Osteoblast (primary cell): ENCODE results near the gene ERMP1. TPM values are rescaled to one million over a fixed set of nuclear protein-coding genes. Genes with fewer than 3 reads are reported as not detected.

ENCODE experiments used
- DNase-seq: peaks from one replicate; pipeline ENCODE4 v3.0.0; 2011; ENCODE audit warnings: low spot score, mixed read lengths; ENCODE audit not compliant: insufficient read length; ENCODE audit errors: missing footprints
- H2AFZ ChIP-seq: 2 replicates; pipeline ENCODE4 v1.6.0; 2011; ENCODE audit warnings: mild to moderate bottlenecking, low read length
- H3K27ac ChIP-seq: 2 replicates; pipeline ENCODE4 v1.5.1; 2011; ENCODE audit warnings: mild to moderate bottlenecking, low read depth, low read length, moderate library complexity
- H3K27me3 ChIP-seq: 2 replicates; pipeline ENCODE4 v1.6.0; 2012; ENCODE audit warnings: mild to moderate bottlenecking, control low read depth, inconsistent platforms, low read length, moderate library complexity; ENCODE audit not compliant: insufficient read depth
- H3K36me3 ChIP-seq: 2 replicates; pipeline ENCODE4 v1.5.1; 2011; ENCODE audit warnings: mild to moderate bottlenecking, low read length, control low read depth, moderate library complexity; ENCODE audit not compliant: insufficient read depth
- H3K4me1 ChIP-seq: 2 replicates; pipeline ENCODE4 v1.5.1; 2011; ENCODE audit warnings: mild to moderate bottlenecking, low read length, control low read depth, moderate library complexity; ENCODE audit not compliant: insufficient read depth
- H3K4me2 ChIP-seq: 2 replicates; pipeline ENCODE4 v1.6.0; 2011; ENCODE audit warnings: mild to moderate bottlenecking, low read length; ENCODE audit not compliant: insufficient read depth
- H3K4me3 ChIP-seq: fragments of 200-600 bp; sonication (generic); 3 replicates; pipeline ENCODE4 v1.5.1; 2012; ENCODE audit warnings: mild to moderate bottlenecking, low read length, inconsistent platforms; ENCODE audit not compliant: insufficient read depth
- H3K79me2 ChIP-seq: 2 replicates; pipeline ENCODE4 v1.6.0; 2012; ENCODE audit warnings: mild to moderate bottlenecking, low read length, control low read depth, inconsistent platforms; ENCODE audit not compliant: insufficient read depth
- H3K9me3 ChIP-seq: 2 replicates; pipeline ENCODE4 v1.5.1; 2011; ENCODE audit warnings: low read depth, low read length, control low read depth
- H4K20me1 ChIP-seq: 2 replicates; pipeline ENCODE4 v1.6.0; 2012; ENCODE audit warnings: mild to moderate bottlenecking, low read length, control low read depth; ENCODE audit not compliant: insufficient read depth
- total RNA-seq: library from RNA; depleted of rRNA; stranded (reverse); fragments of >200 nt; gene quantifications from 2 replicates; pipeline ENCODE4 v1.2.3, GENCODE V29; 2012
- TF ChIP-seq, protein P1 (sequence below): IDR thresholded peaks from 2 replicates; pipeline ENCODE4 v1.5.1; 2011; ENCODE audit warnings: mild to moderate bottlenecking, low read depth, low read length, moderate library complexity; ENCODE audit errors: extremely low read depth

Gene ERMP1
- total RNA-seq, 1 donor: 6.5 TPM

DNA sequence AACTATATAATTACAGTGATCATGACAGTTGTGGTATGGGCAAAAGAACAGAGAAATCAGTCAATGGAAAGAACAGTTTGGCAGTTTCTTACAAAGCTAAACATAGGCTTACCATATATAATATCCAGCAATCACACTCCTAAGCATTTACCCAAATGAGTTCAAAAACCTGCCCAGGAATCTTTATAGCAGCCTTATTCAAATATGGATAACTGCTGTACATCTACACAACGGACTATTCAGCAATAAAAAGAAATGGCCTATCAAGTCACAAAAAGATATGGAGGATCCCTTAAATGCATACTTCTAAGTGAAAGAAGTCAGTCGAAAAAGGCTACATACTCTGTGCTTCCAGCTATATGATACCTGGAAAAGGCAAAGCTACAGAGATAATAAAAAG, 36.6 kb downstream of the ERMP1 start:
- no peaks in the 10 kb centered on the region for H3K27me3 ChIP-seq
- peaks cover 7% of the 10 kb centered on the region for H3K4me1 ChIP-seq
- no peak overlapping the region for H2AFZ ChIP-seq
- no peaks in the 10 kb centered on the region for H3K36me3 ChIP-seq
- DNase-seq: no peak
- no peak overlapping the region for H3K4me2 ChIP-seq
- no peaks in the 10 kb centered on the region for H4K20me1 ChIP-seq
- no peak overlapping the region for H3K4me3 ChIP-seq
- H3K27ac ChIP-seq: no peak overlapping the region
- TF ChIP-seq, protein P1, sequence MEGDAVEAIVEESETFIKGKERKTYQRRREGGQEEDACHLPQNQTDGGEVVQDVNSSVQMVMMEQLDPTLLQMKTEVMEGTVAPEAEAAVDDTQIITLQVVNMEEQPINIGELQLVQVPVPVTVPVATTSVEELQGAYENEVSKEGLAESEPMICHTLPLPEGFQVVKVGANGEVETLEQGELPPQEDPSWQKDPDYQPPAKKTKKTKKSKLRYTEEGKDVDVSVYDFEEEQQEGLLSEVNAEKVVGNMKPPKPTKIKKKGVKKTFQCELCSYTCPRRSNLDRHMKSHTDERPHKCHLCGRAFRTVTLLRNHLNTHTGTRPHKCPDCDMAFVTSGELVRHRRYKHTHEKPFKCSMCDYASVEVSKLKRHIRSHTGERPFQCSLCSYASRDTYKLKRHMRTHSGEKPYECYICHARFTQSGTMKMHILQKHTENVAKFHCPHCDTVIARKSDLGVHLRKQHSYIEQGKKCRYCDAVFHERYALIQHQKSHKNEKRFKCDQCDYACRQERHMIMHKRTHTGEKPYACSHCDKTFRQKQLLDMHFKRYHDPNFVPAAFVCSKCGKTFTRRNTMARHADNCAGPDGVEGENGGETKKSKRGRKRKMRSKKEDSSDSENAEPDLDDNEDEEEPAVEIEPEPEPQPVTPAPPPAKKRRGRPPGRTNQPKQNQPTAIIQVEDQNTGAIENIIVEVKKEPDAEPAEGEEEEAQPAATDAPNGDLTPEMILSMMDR: no peak
- H3K79me2 ChIP-seq: no peaks in the 10 kb centered on the region
- no peaks in the 10 kb centered on the region for H3K9me3 ChIP-seq

DNA sequence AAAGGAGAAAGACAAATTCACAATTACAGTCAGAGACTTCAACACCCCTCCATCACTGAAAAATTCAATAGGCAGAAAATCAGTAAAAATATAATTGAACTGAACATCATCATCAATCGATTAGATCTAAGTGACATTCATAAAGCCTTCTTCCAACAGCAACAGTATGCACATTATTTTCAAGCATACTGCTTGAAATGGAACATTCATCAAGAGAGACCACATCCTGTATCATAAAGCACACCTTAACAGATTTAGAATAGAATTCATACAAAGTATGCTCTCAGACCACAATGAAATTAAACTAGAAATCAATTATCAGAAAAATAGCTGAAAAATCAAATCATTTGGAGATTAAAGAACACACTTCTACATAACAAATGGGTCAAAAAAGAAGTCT, 39.1 kb downstream of the ERMP1 start:
- Histone ChIP-seq H3K9me3 (no peaks in the 10 kb centered on the region), H3K27me3 (no peaks in the 10 kb centered on the region), H4K20me1 (no peaks in the 10 kb centered on the region), H2AFZ (no peak overlapping the region), H3K4me1 (no peaks in the 10 kb centered on the region), H3K27ac (no peak overlapping the region), H3K4me2 (no peak overlapping the region), H3K79me2 (no peaks in the 10 kb centered on the region), H3K4me3 (no peak overlapping the region), H3K36me3 (no peaks in the 10 kb centered on the region)
- TF ChIP-seq, protein P1: no peak
- no peak for DNase-seq

DNA sequence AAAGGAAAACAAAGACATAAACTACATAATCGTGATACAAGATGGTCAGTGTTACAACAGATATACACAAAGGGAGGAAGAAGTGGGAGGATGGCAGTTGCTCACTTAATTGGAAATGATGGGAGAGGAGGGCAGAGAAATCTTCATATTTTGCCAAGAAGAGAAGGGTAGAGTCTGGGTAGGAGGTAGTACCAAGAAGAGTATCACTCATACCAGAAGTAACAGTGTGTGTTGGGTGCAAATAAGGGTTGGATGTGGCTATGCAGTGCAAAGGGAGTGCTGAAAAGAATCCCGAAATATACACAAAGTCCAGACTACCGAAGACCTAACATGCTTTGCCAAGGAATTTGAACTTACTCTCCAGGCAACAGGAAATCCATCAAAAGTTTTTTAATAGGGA, 41.0 kb downstream of the ERMP1 start:
- H4K20me1 ChIP-seq: no peaks in the 10 kb centered on the region
- no peaks in the 10 kb centered on the region for H3K27me3 ChIP-seq
- no peaks in the 10 kb centered on the region for H3K79me2 ChIP-seq
- no peaks in the 10 kb centered on the region for H3K4me1 ChIP-seq
- DNase-seq: no peak
- TF ChIP-seq, protein P1: no peak
- H2AFZ ChIP-seq: no peak overlapping the region
- no peak overlapping the region for H3K27ac ChIP-seq
- no peaks in the 10 kb centered on the region for H3K9me3 ChIP-seq
- H3K4me2 ChIP-seq: no peak overlapping the region
- no peak overlapping the region for H3K4me3 ChIP-seq
- no peaks in the 10 kb centered on the region for H3K36me3 ChIP-seq

DNA sequence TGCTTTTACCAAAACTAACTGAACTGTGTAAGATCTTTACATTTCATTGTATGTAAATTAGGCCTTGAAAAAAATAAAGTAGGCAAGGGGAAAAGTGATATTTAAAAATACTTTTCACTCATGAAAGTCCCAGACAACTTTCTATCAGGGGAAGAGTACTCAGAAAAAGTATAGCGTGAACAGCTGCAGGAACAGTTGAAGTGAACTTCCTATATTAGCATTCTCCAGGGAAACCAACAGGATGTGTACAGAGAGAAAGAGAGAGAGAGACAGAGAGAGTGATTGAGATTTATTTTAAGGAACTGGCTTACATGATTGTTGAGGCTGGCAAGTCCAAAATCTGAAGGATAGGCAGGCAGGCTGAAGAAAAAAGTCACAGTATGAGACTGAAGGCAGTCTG, 42.0 kb downstream of the ERMP1 start:
- Histone ChIP-seq H3K27ac (no peak overlapping the region), H3K4me1 (no peaks in the 10 kb centered on the region), H4K20me1 (no peaks in the 10 kb centered on the region), H2AFZ (no peak overlapping the region), H3K36me3 (no peaks in the 10 kb centered on the region), H3K9me3 (no peaks in the 10 kb centered on the region), H3K79me2 (no peaks in the 10 kb centered on the region), H3K4me3 (no peak overlapping the region), H3K4me2 (no peak overlapping the region), H3K27me3 (no peaks in the 10 kb centered on the region)
- TF ChIP-seq, protein P1: no peak
- peak; percentile 44 for DNase-seq
